Muscle of arm (tissue), 14 donors: ENCODE data around the gene PTPN23. TPM values are rescaled to one million over a fixed set of nuclear protein-coding genes. Genes with fewer than 3 reads are reported as not detected.
"Not testable (repeated sequence)": the region's sequence is repeated elsewhere in the genome, so short reads cannot be mapped to it uniquely, and the experiment has no call there.

Experiments used
- DNase-seq: peaks from one replicate; pipeline ENCODE4 v3.0.0-alpha.2; 2013
- long read RNA-seq, 11 donors: transcript quantifications; one replicate each; lab custom pipeline, GENCODE V29; 2026
- polyA plus RNA-seq, 12 donors: library from polyadenylated mRNA; unstranded; fragments of 120-200 nt; gene quantifications; one replicate each; pipeline ENCODE4 v1.2.1, GENCODE V29; 2013; ENCODE audit not compliant: insufficient read length in 12 of 12

The PTPN23 gene
- polyA plus RNA-seq, result 10 to 100 TPM in 11 of 12 donors, not detected in 1; 17.2 to 29.4 (median 19.7) TPM
- long read RNA-seq, donor 1, partial matches to known transcripts, result 21 of 25 reads
- long read RNA-seq, donor 1, other reads (novel, unspliced or antisense), result 0 of 25 reads
- long read RNA-seq, donor 2, partial matches to known transcripts, result 8 of 10 reads
- long read RNA-seq, donor 2, other reads (novel, unspliced or antisense), result 0 of 10 reads
- long read RNA-seq, donor 3, partial matches to known transcripts, result 5 of 5 reads
- long read RNA-seq, donor 3, other reads (novel, unspliced or antisense), result 0 of 5 reads
- long read RNA-seq, donor 4, partial matches to known transcripts, result 0 of 1 reads
- long read RNA-seq, donor 4, other reads (novel, unspliced or antisense), result 0 of 1 reads
- long read RNA-seq, donor 5, full-length matches to known transcripts, result 1 of 30 reads
- long read RNA-seq, donor 5, partial matches to known transcripts, result 29 of 30 reads
- long read RNA-seq, donor 5, other reads (novel, unspliced or antisense), result 0 of 30 reads
- long read RNA-seq, donor 6, partial matches to known transcripts, result 6 of 7 reads
- long read RNA-seq, donor 6, other reads (novel, unspliced or antisense), result 0 of 7 reads
- long read RNA-seq, donor 7, partial matches to known transcripts, result 6 of 7 reads
- long read RNA-seq, donor 7, other reads (novel, unspliced or antisense), result 0 of 7 reads
- long read RNA-seq, donor 8, full-length matches to known transcripts, result 3 of 25 reads
- long read RNA-seq, donor 8, partial matches to known transcripts, result 22 of 25 reads
- long read RNA-seq, donor 8, other reads (novel, unspliced or antisense), result 0 of 25 reads
- long read RNA-seq, donor 9, result 0 reads
- long read RNA-seq, donor 10, result 0 reads
- long read RNA-seq, donor 11, partial matches to known transcripts, result 0 of 2 reads
- long read RNA-seq, donor 11, other reads (novel, unspliced or antisense), result 0 of 2 reads

GRCh38 chr3:47380601-47381316, at the start of gene PTPN23:
TSS of gene PTPN23 (plus strand) at chr3:47381021. CDS start at chr3:47381097, 76 bp downstream.
- peak; percentile 99 for DNase-seq

- no peak for DNase-seq
These were observed 46.9 kb upstream of the PTPN23 start for GRCh38 chr3:47333907-47334306.

- no peak for DNase-seq
These were observed 43.2 kb upstream of the PTPN23 start for GRCh38 chr3:47337656-47338055.

- no peak for DNase-seq
These were observed 40.9 kb upstream of the PTPN23 start for GRCh38 chr3:47339951-47340350.

GRCh38 chr3:47340866-47341265, 40.0 kb upstream of the PTPN23 start:
- DNase-seq, result no peak

- no peak for DNase-seq
These were observed 38.7 kb upstream of the PTPN23 start for GRCh38 chr3:47342151-47342550.

- no peak for DNase-seq
These were observed 38.0 kb upstream of the PTPN23 start for GRCh38 chr3:47342812-47343211.

- no peak for DNase-seq
These were observed 37.3 kb upstream of the PTPN23 start for GRCh38 chr3:47343471-47343971.

- DNase-seq, result no peak
These were observed 35.9 kb upstream of the PTPN23 start for GRCh38 chr3:47344971-47345370.

- DNase-seq, result no peak
These were observed 33.5 kb upstream of the PTPN23 start for GRCh38 chr3:47347217-47347801.

- no peak for DNase-seq
These were observed 32.2 kb upstream of the PTPN23 start for GRCh38 chr3:47348411-47349154.

- DNase-seq, result no peak
These were observed 25.8 kb upstream of the PTPN23 start for GRCh38 chr3:47355010-47355409.

GRCh38 chr3:47356201-47356600, 24.6 kb upstream of the PTPN23 start:
- no peak for DNase-seq

- DNase-seq, result no peak
These were observed 21.5 kb upstream of the PTPN23 start for GRCh38 chr3:47359323-47359722.

GRCh38 chr3:47360110-47360517, 20.7 kb upstream of the PTPN23 start:
- not testable (repeated sequence) for DNase-seq

- no peak for DNase-seq
These were observed 18.1 kb upstream of the PTPN23 start for GRCh38 chr3:47362701-47363100.

GRCh38 chr3:47365213-47366153, 15.3 kb upstream of the PTPN23 start:
- DNase-seq, result no peak

- DNase-seq, result no peak
These were observed 14.0 kb upstream of the PTPN23 start for GRCh38 chr3:47366833-47367232.

GRCh38 chr3:47367631-47368030, 13.2 kb upstream of the PTPN23 start:
- DNase-seq, result no peak
